Ovary (tissue), 3 donors: ENCODE data around the gene FAM13C.

ENCODE experiments used
- CTCF ChIP-seq, 3 donors: fragments of 450-650 bp in 2 of 3; fragments of 200-600 bp in 1 of 3; IDR thresholded peaks; one replicate each; pipeline versions ENCODE4 v1.5.1 to v1.8.0; 2016 to 2022; ENCODE audit warnings: antibody characterized with exemption in 3 of 3, mild to moderate bottlenecking in 1 of 3
- EP300 ChIP-seq: sonication (generic); formaldehyde crosslinking; IDR thresholded peaks from one replicate; pipeline ENCODE4 v1.6.1; 2017; ENCODE audit warnings: antibody characterized with exemption
- POLR2A ChIP-seq: fragments of 450-650 bp; IDR thresholded peaks from one replicate; pipeline ENCODE4 v1.6.1; 2017; ENCODE audit warnings: antibody characterized with exemption, mild to moderate bottlenecking, moderate library complexity
- donor health status: DM: no; HTN: no; CAD: no.

- no peak for TF ChIP-seq EP300
- TF ChIP-seq CTCF (IDR thresholded peaks at IDR 0.05), result no peak
- TF ChIP-seq POLR2A, result no peak
Measured at GRCh38 chr10:59258890-59259289, 103.5 kb downstream of the FAM13C start.
